Liver (tissue), 9 donors: ENCODE results near the gene MTA3. TPM values are rescaled to one million over a fixed set of nuclear protein-coding genes. Genes with fewer than 3 reads are reported as not detected.

ENCODE experiments used
- DNase-seq: peaks from one replicate; pipeline ENCODE4 v3.0.0-alpha.2; 2017; ENCODE audit warnings: low spot score
- H3K27ac ChIP-seq, 2 donors: one replicate each; pipeline ENCODE4 v1.7.0; 2013; ENCODE audit warnings: inconsistent platforms in 2 of 2, low read length in 2 of 2, control low read depth in 1 of 2, low read depth in 1 of 2, mild to moderate bottlenecking in 1 of 2
- H3K27me3 ChIP-seq, 4 donors: one replicate each; pipeline versions ENCODE4 v1.6.1 to v1.7.0; 2013; ENCODE audit warnings: low read length in 3 of 4, inconsistent platforms in 1 of 4, mild to moderate bottlenecking in 1 of 4, moderate library complexity in 1 of 4; ENCODE audit not compliant: control insufficient read depth in 4 of 4, insufficient read depth in 4 of 4
- H3K36me3 ChIP-seq, 4 donors: one replicate each; pipeline versions ENCODE4 v1.6.1 to v1.7.0; 2013; ENCODE audit warnings: low read length in 3 of 4, mild to moderate bottlenecking in 3 of 4, low read depth in 1 of 4, moderate library complexity in 1 of 4; ENCODE audit not compliant: control insufficient read depth in 4 of 4, insufficient read depth in 3 of 4
- H3K4me1 ChIP-seq, 4 donors: one replicate each; pipeline versions ENCODE4 v1.6.1 to v1.7.0; 2013; ENCODE audit warnings: low read length in 3 of 4, mild to moderate bottlenecking in 3 of 4, moderate library complexity in 1 of 4; ENCODE audit not compliant: control insufficient read depth in 4 of 4, insufficient read depth in 4 of 4
- H3K4me3 ChIP-seq, 3 donors: one replicate each; pipeline versions ENCODE4 v1.6.1 to v1.7.0; 2013; ENCODE audit warnings: low read length in 3 of 3, control low read depth in 1 of 3, low read depth in 1 of 3, mild to moderate bottlenecking in 1 of 3
- H3K9ac ChIP-seq, 2 donors: one replicate each; pipeline ENCODE4 v1.7.0; 2013; ENCODE audit warnings: low read length in 2 of 2, mild to moderate bottlenecking in 2 of 2, moderate library complexity in 2 of 2, control low read depth in 1 of 2, low read depth in 1 of 2
- H3K9me3 ChIP-seq, 4 donors: one replicate each; pipeline versions ENCODE4 v1.6.1 to v1.7.0; 2013; ENCODE audit warnings: low read length in 3 of 4; ENCODE audit not compliant: control insufficient read depth in 4 of 4
- ATF3 ChIP-seq: IDR thresholded peaks from 2 replicates; pipeline ENCODE4 v1.6.1; 2016; ENCODE audit warnings: antibody characterized with exemption
- EGR1 ChIP-seq, 2 donors: IDR thresholded peaks; 2 replicates each; pipeline ENCODE4 v1.6.1; 2016 to 2018; ENCODE audit warnings: antibody characterized with exemption in 2 of 2, low read depth in 2 of 2
- FOXA2 ChIP-seq: IDR thresholded peaks from 2 replicates; pipeline ENCODE4 v1.6.1; 2016; ENCODE audit warnings: antibody characterized with exemption
- GABPA ChIP-seq, 2 donors: IDR thresholded peaks in 1 of 2; conservative IDR thresholded peaks in 1 of 2; 2 replicates each; pipeline ENCODE4 v1.6.1; 2016; ENCODE audit warnings: antibody characterized with exemption in 2 of 2, mild to moderate bottlenecking in 1 of 2, moderate library complexity in 1 of 2
- HNF4A ChIP-seq, 2 donors: conservative IDR thresholded peaks; 2 replicates each; pipeline ENCODE4 v1.6.1; 2016; ENCODE audit warnings: antibody characterized with exemption in 2 of 2, mild to moderate bottlenecking in 2 of 2
- HNF4G ChIP-seq: IDR thresholded peaks from 2 replicates; pipeline ENCODE4 v1.6.1; 2016; ENCODE audit warnings: antibody characterized with exemption
- MAX ChIP-seq: IDR thresholded peaks from 2 replicates; pipeline ENCODE4 v1.6.1; 2016; ENCODE audit warnings: antibody characterized with exemption
- NR2F2 ChIP-seq: IDR thresholded peaks from 2 replicates; pipeline ENCODE4 v1.6.1; 2016; ENCODE audit warnings: antibody characterized with exemption
- RAD21 ChIP-seq, 2 donors: IDR thresholded peaks; 2 replicates each; pipeline ENCODE4 v1.6.1; 2016; ENCODE audit warnings: antibody characterized with exemption in 2 of 2, mild to moderate bottlenecking in 2 of 2
- REST ChIP-seq: IDR thresholded peaks from 2 replicates; pipeline ENCODE4 v1.6.1; 2016; ENCODE audit warnings: antibody characterized with exemption, mild to moderate bottlenecking
- RXRA ChIP-seq, 2 donors: IDR thresholded peaks; 2 replicates each; pipeline ENCODE4 v1.6.1; 2017 to 2018; ENCODE audit warnings: antibody characterized with exemption in 2 of 2, mild to moderate bottlenecking in 1 of 2
- SP1 ChIP-seq: IDR thresholded peaks from 2 replicates; pipeline ENCODE4 v1.6.1; 2018; ENCODE audit warnings: antibody characterized with exemption, mild to moderate bottlenecking
- TAF1 ChIP-seq: conservative IDR thresholded peaks from 2 replicates; pipeline ENCODE4 v1.6.1; 2016; ENCODE audit warnings: antibody characterized with exemption, mild to moderate bottlenecking
- YY1 ChIP-seq: IDR thresholded peaks from 2 replicates; pipeline ENCODE4 v1.6.1; 2016; ENCODE audit warnings: antibody characterized with exemption, mild to moderate bottlenecking
- ZBTB33 ChIP-seq: IDR thresholded peaks from 2 replicates; pipeline ENCODE4 v1.6.1; 2016; ENCODE audit warnings: antibody characterized with exemption
- WGBS: extraction: QIAGEN DNeasy Blood & Tissue Kit; methylation state at CpG from one replicate; pipeline ENCODE4 v1.1.7; 2013; 5-methylcytosine and 5-hydroxymethylcytosine counted together
- polyA plus RNA-seq, 2 donors: library from polyadenylated mRNA; stranded (reverse) in 1 of 2; unstranded in 1 of 2; fragments of 200-250 nt in 1 of 2; fragments of >200 nt in 1 of 2; fragmentation: Nextera tagmentation in 1 of 2; extraction: Ambion mirVana in 1 of 2; gene quantifications; one replicate each; pipeline versions ENCODE4 v1.2.1 to v1.2.3, GENCODE V29; 2013 to 2015
- total RNA-seq, 2 donors: library from RNA; depleted of rRNA; stranded (reverse); fragments of >200 nt; gene quantifications; one replicate each; pipeline ENCODE4 v1.2.3, GENCODE V29; 2014
- donor health status: healthy.
- donor health status: healthy.
- donor health status: healthy.
- donor health status: healthy.
- donor health status: healthy.

Gene MTA3
- total and polyA plus RNA-seq, 4 donors: 5.5 to 10.3 (median 6.8) TPM

- H3K27me3 ChIP-seq: no peaks in the 10 kb centered on the region
- H3K4me1 ChIP-seq: no peaks in the 10 kb centered on the region
- TF ChIP-seq RAD21 (IDR thresholded peaks at IDR 0.05) (no peak), REST (no peak), FOXA2 (no peak), MAX (no peak), RXRA (IDR thresholded peaks at IDR 0.05) (no peak), ATF3 (no peak), HNF4G (no peak), ZBTB33 (no peak), NR2F2 (no peak), TAF1 (no peak), SP1 (no peak), YY1 (no peak), HNF4A (conservative IDR thresholded peaks at IDR 0.05) (no peak), EGR1 (IDR thresholded peaks at IDR 0.05; ENCODE audit: low read depth in 2 of 2) (no peak)
- H3K9me3 ChIP-seq: no peaks in the 10 kb centered on the region
- no peak overlapping the region for H3K27ac ChIP-seq
- no peak overlapping the region for H3K9ac ChIP-seq
- H3K36me3 ChIP-seq: no peaks in the 10 kb centered on the region
- 93% methylated on average over 7 of the region's 7 CpGs for WGBS
- no peak overlapping the region for H3K4me3 ChIP-seq
- no peak for DNase-seq
Measured at GRCh38 chr2:42638080-42638784, 69.8 kb downstream of the MTA3 start.

GRCh38 chr2:42639340-42640077, 71.1 kb downstream of the MTA3 start:
- no peak overlapping the region for H3K9ac ChIP-seq
- TF ChIP-seq RAD21 (IDR thresholded peaks at IDR 0.05): no peak
- TF ChIP-seq ZBTB33: no peak
- no peak for TF ChIP-seq EGR1 (IDR thresholded peaks at IDR 0.05; ENCODE audit: low read depth in 2 of 2)
- no peak for TF ChIP-seq HNF4A (conservative IDR thresholded peaks at IDR 0.05)
- no peak for TF ChIP-seq GABPA (IDR thresholded peaks at IDR 0.05 in 1 of 2, conservative IDR thresholded peaks at IDR 0.05 in 1 of 2)
- no peaks in the 10 kb centered on the region for H3K4me1 ChIP-seq
- no peak for DNase-seq
- H3K9me3 ChIP-seq: no peaks in the 10 kb centered on the region
- no peak overlapping the region for H3K27ac ChIP-seq
- H3K36me3 ChIP-seq: no peaks in the 10 kb centered on the region
- no peaks in the 10 kb centered on the region for H3K27me3 ChIP-seq
- 62% methylated on average over 5 of the region's 5 CpGs for WGBS
- H3K4me3 ChIP-seq: no peak overlapping the region
